H4 (cell line): ENCODE results near the gene PTPN9. TPM values are rescaled to one million over a fixed set of nuclear protein-coding genes. Genes with fewer than 3 reads are reported as not detected.
"Not testable (repeated sequence)": the region's sequence is repeated elsewhere in the genome, so short reads cannot be mapped to it uniquely, and the experiment has no call there.

Source experiments
- DNase-seq: peaks from one replicate; pipeline ENCODE4 v3.0.0-alpha.2; 2015; ENCODE audit warnings: low spot score
- total RNA-seq: library from RNA; depleted of rRNA; stranded (reverse); fragments of >200 nt; shearing (Covaris generic); gene quantifications from 2 replicates; pipeline ENCODE4 v1.2.3, GENCODE V29; 2014

PTPN9 gene
- total RNA-seq, 1 experiment from 2014 or later = 13.4 TPM

- peak; percentile 98 for DNase-seq
These were observed 125.2 kb downstream of the PTPN9 start for GRCh38 chr15:75453703-75454470.

DNA sequence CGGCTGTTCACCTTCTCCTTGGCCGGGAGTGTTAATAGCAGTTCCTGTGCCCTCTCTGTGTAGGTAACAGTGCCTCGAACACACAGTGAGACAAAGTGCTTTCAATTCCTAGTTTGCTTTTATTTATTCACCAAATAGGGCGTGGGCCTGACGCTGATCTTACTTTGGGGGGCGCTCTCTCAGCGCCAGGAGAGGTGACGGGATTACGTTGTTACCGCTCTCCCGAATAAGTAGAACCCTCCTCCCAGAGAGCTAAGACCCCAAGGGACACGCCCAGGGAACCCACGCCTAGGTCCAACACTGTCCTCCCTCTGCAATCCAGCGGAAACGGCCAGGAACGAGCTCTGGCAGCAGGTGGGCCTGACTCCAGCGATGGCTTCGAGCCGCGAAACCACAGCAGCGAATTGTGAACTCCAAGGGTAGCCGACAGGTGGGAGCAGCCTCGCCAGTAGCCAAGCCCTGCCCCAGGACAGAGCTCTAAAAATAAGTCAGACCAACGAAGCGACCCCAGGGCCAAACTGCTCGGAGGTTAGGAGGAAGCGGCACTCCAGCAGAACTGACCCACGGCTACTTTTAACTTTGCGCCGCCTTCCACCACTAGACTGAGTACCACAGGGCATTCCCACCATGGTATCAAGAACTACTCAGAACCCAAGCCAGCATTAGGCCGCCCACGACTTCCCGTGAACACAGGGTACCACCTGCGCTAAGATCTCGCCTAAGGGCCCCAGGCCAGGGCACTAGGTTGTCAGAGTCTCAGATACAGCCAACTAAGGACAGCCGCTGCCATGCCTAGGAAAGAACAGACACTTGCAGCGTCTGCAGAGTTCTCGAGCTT, 126.0 kb downstream of the PTPN9 start:
- peak; percentile 34 for DNase-seq

DNA sequence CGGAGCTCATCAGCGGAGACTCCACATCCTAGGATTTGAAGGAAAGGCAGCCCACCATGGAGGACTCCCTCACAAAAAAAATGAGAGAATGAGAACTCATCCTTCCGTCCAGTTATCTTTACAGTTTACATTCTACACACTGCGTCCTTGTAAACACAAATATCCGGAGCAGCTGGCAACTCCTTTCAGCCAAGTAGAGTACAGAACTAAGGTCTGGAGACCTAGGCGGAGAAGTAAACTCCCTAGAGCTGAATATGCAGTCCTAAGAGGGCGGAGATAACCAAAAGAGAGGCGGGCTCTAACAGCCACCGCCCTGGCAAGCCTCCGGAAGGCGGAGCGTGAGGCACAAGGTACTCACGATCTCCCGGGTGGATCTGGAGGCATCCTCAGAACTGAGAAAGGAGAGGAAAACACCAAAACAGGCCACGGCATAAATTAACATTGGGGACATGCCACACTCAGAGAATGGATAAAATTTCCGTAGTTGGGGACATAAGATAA, 126.7 kb downstream of the PTPN9 start:
- DNase-seq = peak; percentile 75

DNA sequence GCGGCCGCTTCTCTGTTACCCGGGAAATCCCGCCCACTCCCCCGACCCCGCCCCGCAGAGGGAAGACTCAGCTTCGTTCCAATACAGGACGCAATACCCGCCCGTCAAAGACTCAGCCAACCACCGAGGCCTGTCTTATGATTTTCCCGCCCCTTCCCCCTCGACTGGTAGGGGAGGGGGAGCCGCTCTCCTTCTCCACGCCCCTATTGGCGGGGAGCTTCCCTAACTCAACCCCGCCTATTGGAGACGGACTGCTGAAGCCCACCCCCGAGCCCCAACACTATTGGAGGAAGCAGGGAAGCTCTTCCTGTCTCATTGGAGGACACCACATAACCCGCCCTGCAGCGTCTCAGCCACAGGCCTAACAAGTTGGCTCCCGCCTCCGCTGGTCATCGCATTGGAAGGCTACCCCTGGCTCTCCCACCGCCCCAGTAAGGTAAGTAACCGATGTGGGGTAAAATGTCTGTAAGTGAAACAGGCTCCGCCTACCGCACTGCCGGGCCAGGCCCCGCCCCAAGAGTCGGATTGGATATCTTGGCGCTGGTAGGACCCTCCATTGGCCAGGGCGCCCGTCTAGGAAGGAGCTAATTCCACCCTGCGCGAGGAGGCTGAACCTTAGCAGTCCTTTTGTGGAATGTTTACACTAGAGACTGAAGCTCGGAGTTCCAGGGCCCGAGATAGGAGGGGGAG, 127.3 kb downstream of the PTPN9 start, which contains the start of gene SIN3A:
TSS of gene SIN3A (minus strand) at position 17 of the 690 bp plus-strand sequence. CDS start 21,315 bp downstream, outside the sequence.
- peak; percentile 100 for DNase-seq

GRCh38 chr15:75451202-75451673, 127.9 kb downstream of the PTPN9 start:
- DNase-seq = no peak

DNA sequence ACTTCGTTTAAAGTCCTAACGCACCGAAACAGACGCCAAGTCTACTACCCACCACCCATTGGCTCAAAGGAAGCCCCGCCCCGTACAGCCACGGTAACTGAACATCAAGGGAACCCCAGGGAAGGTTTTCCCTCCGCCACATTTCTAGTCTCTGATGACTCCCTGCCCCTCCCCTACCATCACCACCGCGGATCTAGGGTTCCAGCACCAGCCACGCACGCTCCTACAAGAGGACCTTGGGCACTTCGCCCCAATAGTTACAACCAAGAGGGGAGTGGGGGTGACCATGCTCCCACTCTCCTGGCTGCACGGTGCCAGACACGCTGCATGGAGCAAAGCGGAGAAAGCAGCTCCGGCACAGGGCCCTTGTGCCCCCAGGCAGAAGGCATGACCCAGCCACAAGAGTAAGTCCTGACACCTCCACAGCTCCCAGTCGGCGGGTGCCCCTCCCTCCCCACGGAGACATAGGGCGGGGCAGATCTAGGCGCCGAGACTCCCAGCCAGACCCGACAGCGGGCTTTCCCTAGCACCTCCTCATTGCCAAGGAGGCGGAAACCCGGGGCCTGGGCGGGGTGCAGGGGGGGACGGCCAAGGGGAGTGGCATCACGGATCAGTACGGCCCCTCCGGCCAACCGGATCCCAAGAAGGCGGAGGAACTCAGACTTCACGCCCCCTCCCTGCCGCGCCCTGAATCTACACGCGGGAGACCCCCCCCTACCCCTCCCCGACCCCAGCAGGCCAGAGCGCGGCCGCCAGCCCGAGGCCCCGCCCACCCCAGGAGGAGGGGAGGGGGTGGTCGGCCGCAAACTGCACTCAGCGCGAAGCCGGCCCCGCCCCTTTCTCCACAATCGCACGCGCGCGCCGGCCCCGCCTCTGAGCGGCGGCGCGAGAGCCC, 128.6 kb downstream of the PTPN9 start:
- peak; percentile 93 for DNase-seq

GRCh38 chr15:75449585-75450306, 129.4 kb downstream of the PTPN9 start:
- DNase-seq = no peak

DNA sequence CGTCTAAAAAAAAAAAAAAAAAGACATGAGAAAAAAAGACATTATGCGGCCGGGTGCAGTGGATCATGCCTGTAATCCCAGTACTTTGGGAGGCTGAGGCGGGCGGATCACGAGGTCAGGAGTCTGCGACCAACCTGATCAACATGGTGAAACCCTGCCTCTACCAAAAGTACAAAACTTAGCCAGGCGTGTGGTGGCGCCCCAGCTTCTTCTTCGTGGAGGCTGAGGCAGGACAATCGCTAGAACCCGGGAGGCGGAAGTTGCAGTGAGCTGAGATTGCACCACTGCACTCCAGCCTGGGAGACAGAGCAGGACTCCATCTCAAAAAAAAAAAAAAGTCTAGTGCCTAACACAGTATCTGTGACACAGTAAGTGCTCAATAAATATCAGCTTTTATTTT, 130.9 kb downstream of the PTPN9 start:
- not testable (repeated sequence) for DNase-seq

DNA sequence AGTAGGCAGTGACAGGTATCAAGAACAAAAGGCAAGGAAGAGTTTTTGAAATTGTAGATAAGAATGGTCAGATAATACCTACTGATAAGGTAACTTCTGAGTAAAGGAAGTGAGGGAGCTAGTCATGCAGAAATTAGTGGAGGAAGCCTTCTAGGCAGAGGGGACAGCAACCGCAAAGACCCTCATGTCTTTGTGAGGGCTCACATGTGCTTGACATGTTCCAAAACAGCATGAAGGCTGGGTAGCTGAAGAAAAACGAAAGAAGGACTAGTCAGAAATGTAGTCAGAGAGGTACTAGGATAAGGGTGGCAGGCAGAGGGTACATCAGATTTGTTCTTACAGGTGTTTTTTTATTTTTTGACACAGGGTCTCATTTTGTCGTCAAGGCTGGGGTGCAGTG, 133.0 kb downstream of the PTPN9 start:
- DNase-seq = no peak

DNA sequence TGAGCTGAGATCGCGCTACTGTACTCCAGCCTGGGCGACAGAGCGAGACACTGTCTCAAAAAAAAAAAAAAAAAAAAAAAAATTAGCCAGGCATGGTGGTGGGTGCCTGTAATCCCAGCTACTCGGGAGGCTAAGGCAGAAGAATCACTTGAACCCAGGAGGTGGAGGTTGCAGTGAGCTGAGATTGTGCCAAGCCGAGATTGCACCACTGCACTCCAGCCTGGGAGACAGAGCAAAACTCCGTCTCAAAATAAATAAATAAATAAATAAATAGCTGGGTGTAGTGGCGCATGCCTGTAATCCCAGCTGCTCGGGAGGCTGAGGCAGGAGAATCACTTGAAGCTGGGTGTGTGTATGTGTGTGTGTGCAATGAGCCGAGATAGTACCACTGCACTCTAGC, 133.8 kb downstream of the PTPN9 start:
- DNase-seq = not testable (repeated sequence)

DNA sequence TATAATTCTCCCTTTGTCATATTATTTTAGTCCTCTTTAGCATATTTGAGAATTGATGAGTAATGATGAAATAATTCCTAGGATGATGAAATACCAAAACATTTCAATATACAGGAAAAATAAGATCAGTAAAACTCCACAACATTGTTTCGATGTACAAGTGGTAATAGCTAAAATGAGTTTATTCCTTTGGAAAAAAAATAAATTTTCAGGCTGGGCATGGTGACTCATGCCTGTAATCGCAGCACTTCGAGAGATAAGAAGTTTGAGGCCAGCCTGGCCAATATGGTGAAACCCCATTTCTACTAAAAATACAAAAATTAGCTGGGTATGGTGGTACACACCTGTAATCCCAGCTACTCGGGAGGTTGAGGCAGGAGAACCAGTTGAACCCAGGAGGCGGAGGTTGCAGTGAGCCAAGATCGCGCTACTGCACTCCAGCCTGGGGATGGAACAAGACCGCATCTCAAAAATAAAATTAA, 135.1 kb downstream of the PTPN9 start:
- not testable (repeated sequence) for DNase-seq

- DNase-seq = no peak
These were observed 141.4 kb downstream of the PTPN9 start for GRCh38 chr15:75437721-75438120.

DNA sequence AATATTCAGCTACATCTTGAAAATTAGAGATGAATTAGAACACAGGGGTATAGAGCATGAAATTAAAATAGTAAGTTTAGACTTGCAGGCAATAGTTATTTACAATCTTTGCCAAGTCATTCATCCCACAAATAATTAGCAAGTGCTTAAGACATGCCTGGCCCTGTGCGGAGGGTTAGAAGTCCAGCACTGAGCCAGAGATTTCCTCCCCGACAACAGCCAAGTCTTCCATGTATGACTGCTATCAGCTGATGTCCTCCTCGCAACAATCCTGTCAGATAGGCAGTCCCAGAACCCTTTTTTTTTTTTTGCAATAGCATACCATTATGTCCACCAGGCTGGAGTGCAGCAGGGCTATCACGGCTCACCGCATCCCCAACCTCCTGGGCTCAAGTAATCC, 142.2 kb downstream of the PTPN9 start:
- DNase-seq = no peak

DNA sequence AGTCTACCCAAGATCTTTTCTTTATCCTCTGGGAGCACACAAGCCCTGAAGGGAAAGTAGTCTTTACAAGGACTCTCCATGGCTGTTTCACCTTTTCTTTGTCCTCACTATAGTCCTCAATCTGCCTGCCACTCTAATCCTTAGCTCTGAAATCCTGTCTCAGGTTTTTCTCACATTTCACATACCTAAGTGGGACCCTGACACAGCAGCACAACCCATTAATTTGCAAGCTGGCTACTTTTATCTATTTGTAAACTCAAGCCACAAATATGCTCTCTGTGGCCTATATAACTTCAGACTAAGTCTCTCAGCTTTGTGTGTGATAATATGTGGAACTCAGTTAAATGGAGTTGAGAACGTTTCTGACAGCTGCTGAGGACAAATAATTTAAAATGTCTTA, 147.4 kb downstream of the PTPN9 start:
- DNase-seq = no peak

- no peak for DNase-seq
These were observed 147.8 kb downstream of the PTPN9 start for GRCh38 chr15:75431270-75431669.

DNA sequence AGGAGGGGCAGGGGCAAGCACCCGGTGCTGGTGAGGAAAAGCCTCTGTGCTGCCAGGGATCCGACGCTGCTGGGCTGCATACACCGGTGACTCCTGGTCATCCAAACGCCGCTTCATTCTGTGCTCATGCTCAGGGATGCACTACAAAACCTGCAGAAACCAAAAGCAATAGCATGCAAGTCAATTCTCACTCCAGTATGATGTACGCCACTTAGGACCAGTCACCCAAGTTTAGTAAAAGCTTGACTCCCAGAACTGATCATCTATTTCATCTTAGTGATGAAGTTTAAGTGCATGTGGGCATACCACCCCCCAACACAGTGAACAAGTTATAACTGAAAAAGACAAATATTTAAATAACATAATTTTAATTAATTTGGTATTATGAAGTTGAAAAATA, 148.9 kb downstream of the PTPN9 start:
- DNase-seq = no peak

GRCh38 chr15:75428152-75428551, 151.0 kb downstream of the PTPN9 start:
- no peak for DNase-seq

DNA sequence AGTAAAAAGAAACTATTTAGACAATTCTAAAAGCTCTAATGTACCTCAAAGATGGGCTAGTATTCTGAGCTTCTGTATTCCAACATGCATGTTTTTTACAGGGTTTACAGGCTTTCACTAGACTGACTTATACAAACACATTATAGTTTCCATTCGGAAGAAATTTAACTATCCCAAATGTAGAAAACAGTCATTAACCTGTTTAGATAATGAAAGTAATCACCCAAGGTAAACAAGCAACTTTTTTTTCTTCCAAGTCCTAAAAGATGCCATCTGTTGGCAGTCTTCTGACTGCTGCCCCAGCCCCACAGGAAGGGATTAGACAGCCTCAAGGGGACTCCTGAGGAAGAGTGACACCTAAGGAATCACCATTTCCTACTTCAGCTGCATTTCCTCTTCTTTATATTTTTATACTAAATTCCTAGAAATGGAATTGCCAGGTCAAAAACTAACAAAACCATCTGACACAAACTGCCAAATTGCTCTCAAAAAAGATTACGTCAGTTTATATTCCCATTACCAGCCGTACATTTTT, 153.1 kb downstream of the PTPN9 start:
- DNase-seq = no peak

GRCh38 chr15:75422554-75422953, 156.6 kb downstream of the PTPN9 start:
- no peak for DNase-seq

DNA sequence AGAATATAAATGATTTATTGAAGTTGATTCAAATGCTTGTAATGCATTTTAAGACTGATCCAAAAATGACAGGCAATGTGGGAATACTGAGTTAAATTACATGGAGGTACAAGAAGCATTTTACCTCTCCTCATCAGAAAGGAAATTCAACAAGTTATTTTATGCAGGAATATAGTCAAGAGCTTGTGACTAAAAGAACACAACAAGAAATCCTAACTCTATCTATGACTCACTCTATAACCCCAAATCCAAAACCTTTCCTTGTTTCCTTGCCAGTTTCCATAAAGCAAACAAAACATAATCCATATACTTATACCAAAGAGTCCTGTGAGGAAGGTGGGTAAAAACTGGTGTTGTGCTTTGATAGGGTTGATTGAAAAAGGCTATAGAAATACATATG, 158.4 kb downstream of the PTPN9 start:
- DNase-seq = no peak
